Activated naive CD4-positive, alpha-beta T cell treated with Interleukin-2 at 50 U/mL for 16 hours (primary cell): ENCODE results near the gene EVPL.
A peak's percentile ranks its signal among the peaks of the same experiment; 100 is the strongest.
"Not testable (repeated sequence)": the region's sequence is repeated elsewhere in the genome, so short reads cannot be mapped to it uniquely, and the experiment has no call there.

Experiments
- DNase-seq: peaks from one replicate; pipeline ENCODE4 v3.0.0-alpha.2; 2020

EVPL gene

DNA sequence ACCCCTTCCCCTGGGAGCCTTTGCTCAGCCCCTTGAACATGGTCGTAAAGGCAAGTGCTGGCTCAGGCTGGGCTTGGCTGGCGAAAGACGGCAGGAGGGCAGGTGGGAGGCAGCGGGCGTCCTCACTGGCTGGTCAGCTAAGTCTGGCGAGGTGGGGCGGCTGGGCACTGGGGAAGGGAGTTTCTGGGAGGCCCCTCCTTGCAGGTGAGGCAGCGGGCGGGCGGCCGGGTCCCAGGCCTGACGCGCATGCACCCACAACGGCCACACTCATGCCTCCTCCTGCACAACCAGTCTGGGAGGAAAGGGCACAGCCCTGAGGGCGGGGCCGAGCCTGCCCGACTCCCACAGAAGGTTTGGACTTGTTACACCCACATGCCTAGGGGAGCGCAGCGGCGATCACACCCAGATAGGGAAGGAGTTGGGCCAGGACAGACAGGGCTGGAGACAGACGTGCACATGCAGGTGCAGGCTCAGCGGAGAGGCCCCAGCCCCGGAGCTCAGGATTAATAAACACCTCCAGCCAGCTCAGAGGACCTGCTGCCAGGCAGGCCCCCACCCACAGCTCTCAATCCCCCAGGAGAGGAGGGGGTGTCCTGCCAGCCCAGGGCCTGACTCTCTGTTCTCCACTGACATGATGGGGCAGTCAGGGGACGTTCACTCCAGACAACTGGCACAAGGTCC is at the start of gene EVPL:
EVPL (minus strand) TSS at position 148 of the 681 bp plus-strand sequence; CDS start at position 40, 108 bp downstream.
- no peak for DNase-seq

GRCh38 chr17:76076146-76076764 is 49.1 kb upstream of the EVPL start:
- DNase-seq, result no peak

DNA sequence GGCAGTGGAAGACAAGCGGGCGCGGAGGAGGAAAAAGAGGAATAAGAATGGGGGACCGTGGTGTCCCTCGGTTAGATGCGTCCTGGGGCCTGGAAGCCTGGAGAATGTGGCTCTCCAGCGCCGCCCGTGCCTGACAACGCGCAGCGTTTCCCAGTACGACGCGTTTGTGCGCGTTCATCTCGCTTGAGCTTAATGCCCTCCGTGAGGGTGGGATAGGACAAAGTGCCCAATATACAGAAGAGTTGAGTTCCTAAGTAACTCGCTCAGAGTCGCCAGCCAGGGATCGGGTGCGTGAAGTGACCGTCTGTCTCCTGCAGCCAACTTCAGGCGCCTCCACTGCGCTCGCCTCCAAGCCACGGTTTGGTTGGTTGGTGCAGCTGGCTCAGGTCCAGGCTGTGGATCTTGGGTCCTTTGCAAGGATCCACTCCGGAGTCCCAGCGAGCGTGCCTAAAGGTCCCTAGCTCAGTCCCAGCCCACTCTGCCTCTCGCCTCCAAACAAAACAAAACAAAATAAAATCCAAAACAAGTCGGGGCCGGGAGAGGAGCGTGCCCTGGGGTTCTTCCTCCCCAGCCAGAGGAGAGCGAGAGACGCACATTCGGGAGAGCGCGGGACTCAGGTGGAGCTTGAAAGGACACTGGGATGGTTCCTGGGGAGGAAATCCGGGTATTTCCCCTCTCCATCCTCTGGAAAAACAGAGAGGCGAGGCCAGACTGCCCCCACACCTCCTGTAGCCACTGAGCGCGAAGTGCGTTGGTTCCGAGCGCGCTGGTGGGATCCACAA is 48.4 kb upstream of the EVPL start:
- peak; percentile 14 for DNase-seq

DNA sequence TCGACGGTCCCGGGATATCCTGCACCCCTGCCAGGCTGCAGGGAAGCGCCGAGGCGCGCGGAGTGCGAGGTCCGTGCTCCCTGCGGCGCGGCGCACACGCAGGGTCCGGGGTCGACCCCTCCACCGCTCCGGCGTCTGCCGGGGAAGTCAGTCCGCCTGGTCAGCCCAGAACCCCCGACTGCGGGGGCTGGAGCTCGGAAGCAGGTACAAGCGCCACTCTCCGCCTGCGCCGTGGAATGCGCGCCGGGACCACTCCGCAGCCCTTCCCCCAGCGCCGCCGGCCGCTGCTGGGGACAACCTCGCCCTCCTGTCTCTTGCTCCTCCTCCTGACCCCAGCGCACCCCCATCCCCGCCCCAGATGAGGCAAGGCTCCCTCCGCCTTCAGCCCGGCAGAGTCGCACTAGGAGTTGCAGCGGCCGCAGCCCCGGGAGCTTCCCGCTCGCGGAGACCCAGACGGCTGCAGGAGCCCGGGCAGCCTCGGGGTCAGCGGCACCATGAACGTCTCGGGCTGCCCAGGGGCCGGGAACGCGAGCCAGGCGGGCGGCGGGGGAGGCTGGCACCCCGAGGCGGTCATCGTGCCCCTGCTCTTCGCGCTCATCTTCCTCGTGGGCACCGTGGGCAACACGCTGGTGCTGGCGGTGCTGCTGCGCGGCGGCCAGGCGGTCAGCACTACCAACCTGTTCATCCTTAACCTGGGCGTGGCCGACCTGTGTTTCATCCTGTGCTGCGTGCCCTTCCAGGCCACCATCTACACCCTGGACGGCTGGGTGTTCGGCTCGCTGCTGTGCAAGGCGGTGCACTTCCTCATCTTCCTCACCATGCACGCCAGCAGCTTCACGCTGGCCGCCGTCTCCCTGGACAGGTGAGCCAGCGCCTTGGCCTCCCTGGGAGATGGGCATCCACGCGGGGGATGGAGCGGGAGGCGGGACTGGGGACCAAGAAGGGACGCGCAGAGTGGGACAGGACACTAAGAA is 47.6 kb upstream of the EVPL start, which contains the start of gene GALR2:
GALR2 (plus strand) TSS at position 392 of the 974 bp plus-strand sequence; CDS start at position 495, 103 bp downstream.
- no peak for DNase-seq

DNA sequence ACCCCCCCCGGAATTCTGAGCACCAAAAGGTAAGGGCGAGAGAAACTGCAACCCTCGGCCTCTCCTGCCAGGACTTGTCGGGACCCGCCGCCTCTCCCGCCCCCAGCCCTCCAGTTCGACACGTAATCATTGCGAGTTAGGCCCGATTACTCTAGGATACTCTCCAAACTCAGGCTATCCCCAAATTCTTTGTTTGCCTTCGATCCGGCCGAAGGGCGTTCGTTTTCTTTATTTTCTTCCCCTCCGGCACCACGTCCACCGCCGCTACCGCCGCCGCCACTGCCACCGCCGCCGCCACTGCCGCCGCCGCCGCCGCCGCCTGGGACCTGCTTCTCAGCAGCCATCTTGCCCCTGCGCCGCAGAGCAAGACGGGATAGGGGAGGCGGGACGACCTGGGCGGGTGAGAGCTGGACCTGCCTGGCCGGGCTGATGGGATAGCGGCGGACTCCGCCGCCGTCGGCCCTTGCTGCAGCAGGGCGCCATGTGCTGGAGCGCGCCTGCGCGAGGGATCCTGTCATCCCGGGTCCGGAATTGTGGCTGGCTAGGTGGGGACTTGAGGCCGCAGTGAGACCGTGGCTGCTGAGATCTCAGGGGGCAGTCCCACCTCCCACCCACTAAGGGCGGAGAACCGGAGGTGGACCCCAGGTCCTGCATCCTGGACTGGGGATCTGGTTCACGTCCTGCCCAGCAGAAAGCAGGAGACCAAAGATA is 45.2 kb upstream of the EVPL start, which contains the start of gene SRP68:
SRP68 (minus strand) TSS at position 370 of the 711 bp plus-strand sequence; CDS start at position 344, 26 bp downstream.
- peak; percentile 85 for DNase-seq

DNA sequence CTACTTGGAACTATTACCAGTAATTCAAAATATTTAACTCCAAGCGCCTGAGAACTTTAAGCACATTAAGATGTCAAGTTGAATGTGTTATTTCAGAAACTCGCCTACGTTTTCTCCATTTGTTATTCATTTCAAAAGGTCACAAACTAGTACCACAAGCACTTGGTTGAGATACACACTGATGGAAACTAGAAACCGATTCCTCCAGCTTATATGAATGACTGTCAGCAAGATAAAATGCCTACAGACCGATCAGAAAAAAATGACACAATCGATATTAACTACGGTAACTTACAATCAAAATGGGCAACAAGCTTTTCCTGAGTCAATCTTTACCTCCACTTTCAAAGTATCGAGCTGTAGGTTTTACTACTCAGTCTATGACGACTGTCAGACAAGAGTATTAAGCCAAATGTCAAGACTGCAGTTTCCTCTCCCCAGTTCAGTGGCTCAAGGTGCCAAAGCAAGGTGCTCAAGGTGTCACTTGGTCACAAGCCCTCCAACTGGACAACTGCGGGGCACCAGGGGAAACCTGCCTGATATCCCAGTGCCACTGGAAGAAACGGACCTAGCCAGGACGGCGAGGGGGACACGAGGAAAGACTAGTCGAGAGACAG is 44.5 kb upstream of the EVPL start:
- peak; percentile 48 for DNase-seq

GRCh38 chr17:76065775-76066174 is 38.7 kb upstream of the EVPL start:
- DNase-seq, result no peak

- DNase-seq, result peak; percentile 72
Measured at GRCh38 chr17:76063875-76064546, 36.9 kb upstream of the EVPL start.

- DNase-seq, result not testable (repeated sequence)
Measured at GRCh38 chr17:76058264-76058663, 31.2 kb upstream of the EVPL start.

DNA sequence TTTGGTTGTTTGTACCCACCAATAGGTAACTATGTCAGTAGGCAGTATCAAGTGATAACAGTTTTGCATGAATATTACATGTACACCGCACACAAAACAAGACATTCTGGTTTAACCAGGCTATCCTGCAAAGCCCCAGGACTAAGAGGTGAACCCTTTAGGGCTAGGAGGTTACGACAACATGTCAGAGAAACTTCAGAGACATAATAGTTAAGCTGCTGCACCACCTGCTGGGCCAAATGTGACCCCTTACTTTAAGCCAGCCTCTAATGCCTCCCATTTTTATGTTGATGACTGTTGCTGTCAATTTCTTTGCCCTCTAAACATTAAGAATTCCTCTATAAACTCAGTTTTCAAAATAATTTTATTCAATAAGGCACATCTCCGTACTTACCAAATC is 29.8 kb upstream of the EVPL start:
- DNase-seq, result no peak

- DNase-seq, result no peak
Measured at GRCh38 chr17:76054112-76054476, 27.0 kb upstream of the EVPL start.

- peak; percentile 40 for DNase-seq
Measured at GRCh38 chr17:76053246-76054111, 26.4 kb upstream of the EVPL start.

DNA sequence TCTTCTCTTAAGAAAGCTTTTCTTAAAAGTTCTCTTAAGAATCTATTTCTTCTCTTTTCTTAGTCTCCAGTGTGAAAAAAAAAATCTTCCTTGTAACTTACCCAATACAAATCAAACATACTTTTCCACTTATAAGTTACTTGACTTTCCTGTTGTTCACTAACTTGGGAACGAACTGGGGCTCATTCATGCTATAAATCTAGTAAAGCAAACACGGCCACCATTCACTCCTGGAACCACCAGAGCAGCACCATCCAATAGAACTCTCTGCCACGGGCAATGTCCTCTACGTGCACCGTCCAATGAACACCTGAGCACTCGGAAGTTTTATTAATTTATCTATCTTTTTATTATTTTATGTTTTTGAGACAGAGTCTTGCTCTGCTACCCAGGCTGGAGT is 24.5 kb upstream of the EVPL start:
- no peak for DNase-seq

- no peak for DNase-seq
Measured at GRCh38 chr17:76050538-76051467, 23.7 kb upstream of the EVPL start.

DNA sequence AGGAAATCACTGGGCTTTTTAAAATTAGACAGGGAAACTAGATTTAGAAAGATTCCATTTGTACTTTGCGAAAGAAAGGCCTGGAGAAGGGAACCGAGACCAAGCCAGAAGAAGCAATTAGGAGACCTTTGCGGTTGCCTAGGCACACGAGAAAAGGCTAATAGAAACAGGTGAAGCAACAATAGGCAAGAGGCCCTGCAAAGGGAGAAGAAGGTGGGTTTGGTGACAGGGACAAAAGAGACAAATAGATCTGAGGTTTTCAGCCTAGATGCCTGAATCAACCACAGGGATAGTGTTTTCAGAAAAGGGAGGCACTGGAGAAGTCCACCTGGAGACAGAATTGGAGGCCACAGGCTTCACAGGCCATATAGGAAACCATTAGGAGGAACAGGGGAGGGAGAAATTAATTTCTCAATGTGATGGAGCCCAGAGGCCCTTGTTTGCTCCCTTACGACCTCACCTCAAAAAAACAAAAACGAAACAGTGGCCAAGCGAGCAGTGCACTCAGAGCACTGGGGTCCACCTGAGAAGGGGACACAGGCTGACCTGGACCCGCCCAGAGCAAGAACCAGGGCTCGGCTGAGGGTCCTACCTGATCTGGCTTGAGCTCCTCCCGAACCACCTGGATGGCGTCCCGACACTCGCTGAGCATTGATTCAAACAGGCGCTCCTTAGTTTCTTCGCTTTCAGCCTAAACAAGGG is 22.9 kb upstream of the EVPL start:
- DNase-seq, result no peak

DNA sequence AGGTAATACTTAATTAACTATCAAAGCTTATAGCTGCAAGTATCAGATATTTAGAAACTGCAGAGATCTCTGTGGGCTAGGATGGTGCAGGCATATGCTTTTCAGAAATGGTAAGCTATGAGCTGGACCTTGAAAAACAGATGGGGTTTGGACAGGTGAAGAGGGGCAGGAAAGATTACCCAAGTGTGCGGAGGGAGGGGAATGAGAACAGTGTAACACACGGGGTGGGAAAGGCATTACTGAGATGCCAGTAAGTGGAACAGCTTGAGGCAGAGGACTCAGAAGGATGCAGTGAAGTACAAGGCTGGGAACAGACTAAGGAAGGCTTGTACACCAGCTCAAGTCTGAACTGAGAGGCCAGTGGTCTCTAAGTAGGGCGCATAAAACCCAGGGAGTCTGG is 22.1 kb upstream of the EVPL start:
- DNase-seq, result no peak

- no peak for DNase-seq
Measured at GRCh38 chr17:76048711-76049110, 21.6 kb upstream of the EVPL start.
